K562 (cell line): ENCODE measurements around the gene MXI1.

Source experiments
- ATF7 ChIP-seq: fragments of 450-650 bp; IDR thresholded peaks from 2 replicates; pipeline ENCODE4 v1.7.1; 2014; ENCODE audit warnings: mild to moderate bottlenecking, moderate library complexity
- CTCF ChIP-seq, 3 experiments: IDR thresholded peaks in 2 of 3; conservative IDR thresholded peaks in 1 of 3; 2 replicates each; pipeline ENCODE4 v1.5.1; 2011 to 2012; ENCODE audit warnings: low read length in 3 of 3, mild to moderate bottlenecking in 3 of 3, control low read depth in 2 of 3, improper control_type of control experiment in 1 of 3, inconsistent platforms in 1 of 3, low read depth in 1 of 3, mixed read lengths in 1 of 3, moderate library complexity in 1 of 3; ENCODE audit not compliant: insufficient read depth in 2 of 3
- PBX2 ChIP-seq, 2 experiments: IDR thresholded peaks in 1 of 2; conservative IDR thresholded peaks in 1 of 2; 2 replicates each; pipeline ENCODE4 v1.6.1; 2016; ENCODE audit warnings: low read depth in 2 of 2, mild to moderate bottlenecking in 1 of 2, missing compliant biosample characterization in 1 of 2, missing genetic modification characterization in 1 of 2, moderate library complexity in 1 of 2
- POLR2AphosphoS5 ChIP-seq: IDR thresholded peaks from 2 replicates; pipeline ENCODE4 v1.6.1; 2011; ENCODE audit warnings: mild to moderate bottlenecking, low read depth, low read length, moderate library complexity; ENCODE audit not compliant: control insufficient read depth, insufficient read depth
- SMAD1 ChIP-seq: fragments of 150-350 bp; IDR thresholded peaks from 2 replicates; pipeline ENCODE4 v1.6.1; 2014; ENCODE audit warnings: low read length, low read depth; ENCODE audit not compliant: partially characterized antibody
- YBX1 ChIP-seq: fragments of 450-650 bp; IDR thresholded peaks from 2 replicates; pipeline ENCODE4 v1.7.1; 2016; ENCODE audit warnings: mild to moderate bottlenecking
- ZNF23 ChIP-seq: fragments of 250-450 bp; sonication (Bioruptor Pico); IDR thresholded peaks from 2 replicates; pipeline ENCODE4 v1.4.0; 2020; ENCODE audit warnings: mild to moderate bottlenecking
- ZNF232 ChIP-seq: sonication (generic); formaldehyde crosslinking; IDR thresholded peaks from 2 replicates; pipeline ENCODE4 v1.8.0; 2022; ENCODE audit warnings: mild to moderate bottlenecking, missing genetic modification reagents
- TF ChIP-seq, protein P1 (sequence below): sonication (generic); formaldehyde crosslinking; IDR thresholded peaks from 2 replicates; pipeline ENCODE4 v1.8.0; 2022; ENCODE audit warnings: missing genetic modification reagents, mild to moderate bottlenecking, borderline replicate concordance

DNA sequence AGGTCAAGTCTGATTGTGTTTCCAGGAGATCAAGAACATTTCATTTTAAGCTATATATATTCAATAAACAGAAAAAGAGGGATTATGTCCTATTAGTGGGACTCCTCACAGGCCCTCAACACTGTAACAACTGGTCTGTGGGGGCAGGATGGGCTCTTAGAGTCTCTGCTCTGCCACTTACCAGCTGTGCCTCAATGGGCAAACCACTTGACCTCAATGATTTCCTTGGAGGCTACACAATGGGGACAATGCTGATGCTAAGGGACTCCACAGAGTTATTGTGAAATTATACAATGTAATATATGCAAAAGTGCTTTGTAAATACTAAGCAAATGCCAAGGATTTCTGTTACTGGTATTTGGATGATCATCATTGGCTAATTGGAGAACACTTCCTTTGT lies 33.2 kb upstream of the MXI1 start:
- TF ChIP-seq ZNF23 (no peak), ZNF232 (no peak), PBX2 (CRISPR knock-in tag; IDR thresholded peaks at IDR 0.05; ENCODE audit: low read depth) (no peak), PBX2 (tag; conservative IDR thresholded peaks at IDR 0.05; ENCODE audit: low read depth) (no peak), POLR2AphosphoS5 (no peak), SMAD1 (no peak), YBX1 (no peak), ATF7 (no peak), CTCF (IDR thresholded peaks at IDR 0.05 in 2 of 3, conservative IDR thresholded peaks at IDR 0.05 in 1 of 3; ENCODE audit: insufficient read depth in 2 of 3, low read depth in 1 of 3, low read length in 3 of 3) (no peak)
- TF ChIP-seq, protein P1, sequence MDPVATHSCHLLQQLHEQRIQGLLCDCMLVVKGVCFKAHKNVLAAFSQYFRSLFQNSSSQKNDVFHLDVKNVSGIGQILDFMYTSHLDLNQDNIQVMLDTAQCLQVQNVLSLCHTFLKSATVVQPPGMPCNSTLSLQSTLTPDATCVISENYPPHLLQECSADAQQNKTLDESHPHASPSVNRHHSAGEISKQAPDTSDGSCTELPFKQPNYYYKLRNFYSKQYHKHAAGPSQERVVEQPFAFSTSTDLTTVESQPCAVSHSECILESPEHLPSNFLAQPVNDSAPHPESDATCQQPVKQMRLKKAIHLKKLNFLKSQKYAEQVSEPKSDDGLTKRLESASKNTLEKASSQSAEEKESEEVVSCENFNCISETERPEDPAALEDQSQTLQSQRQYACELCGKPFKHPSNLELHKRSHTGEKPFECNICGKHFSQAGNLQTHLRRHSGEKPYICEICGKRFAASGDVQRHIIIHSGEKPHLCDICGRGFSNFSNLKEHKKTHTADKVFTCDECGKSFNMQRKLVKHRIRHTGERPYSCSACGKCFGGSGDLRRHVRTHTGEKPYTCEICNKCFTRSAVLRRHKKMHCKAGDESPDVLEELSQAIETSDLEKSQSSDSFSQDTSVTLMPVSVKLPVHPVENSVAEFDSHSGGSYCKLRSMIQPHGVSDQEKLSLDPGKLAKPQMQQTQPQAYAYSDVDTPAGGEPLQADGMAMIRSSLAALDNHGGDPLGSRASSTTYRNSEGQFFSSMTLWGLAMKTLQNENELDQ = no peak
